Spleen (tissue), 7 donors: ENCODE results near the gene CYP24A1.

ENCODE experiments used
- POLR2A ChIP-seq, 3 donors: fragments of 450-650 bp; IDR thresholded peaks; one replicate each; pipeline ENCODE4 v1.5.1; 2017; ENCODE audit warnings: antibody characterized with exemption in 3 of 3, mild to moderate bottlenecking in 1 of 3
- POLR2AphosphoS5 ChIP-seq, 3 donors: sonication (generic); formaldehyde crosslinking; IDR thresholded peaks; one replicate each; pipeline ENCODE4 v1.5.1; 2017; ENCODE audit warnings: antibody characterized with exemption in 3 of 3
- TF ChIP-seq, protein P1 (sequence below), 11 experiments: fragments of 200-600 bp in 7 of 11; fragments of 450-650 bp in 4 of 11; sonication (generic) in 4 of 11; IDR thresholded peaks in 8 of 11; conservative IDR thresholded peaks in 3 of 11; 1 replicate in 7 of 11; 2 replicates in 4 of 11; pipeline versions ENCODE4 v1.4.0 to v1.8.0; 2016 to 2021; ENCODE audit warnings: antibody characterized with exemption in 11 of 11, inconsistent platforms in 4 of 11, mild to moderate bottlenecking in 1 of 11
- donor health status: DM: no; HTN: no; CAD: no; lungs with moderate emphysema.
- donor health status: DM: no; HTN: no; CAD: no.
- donor health status: DM: no; HTN: no; CAD: no.

DNA sequence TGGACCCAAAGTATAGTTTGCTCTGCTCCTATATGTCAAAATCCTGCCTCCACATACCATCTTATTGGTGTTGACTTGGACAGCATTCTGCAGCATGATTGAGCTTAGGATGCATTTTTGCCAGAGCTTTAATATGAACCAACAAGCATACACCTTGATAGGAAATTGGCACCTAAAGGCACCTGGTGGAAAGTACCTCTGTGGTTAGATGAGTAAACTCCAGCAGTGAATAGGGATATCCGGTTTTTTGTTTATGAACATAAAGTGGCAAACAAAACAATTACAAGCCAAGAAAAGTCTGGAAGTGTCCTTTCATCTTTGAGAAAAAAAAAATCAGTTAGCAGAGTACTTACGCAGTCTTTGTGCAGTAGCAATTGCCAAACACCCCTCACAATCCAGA lies 6.2 kb upstream of the CYP24A1 start:
- TF ChIP-seq, protein P1, sequence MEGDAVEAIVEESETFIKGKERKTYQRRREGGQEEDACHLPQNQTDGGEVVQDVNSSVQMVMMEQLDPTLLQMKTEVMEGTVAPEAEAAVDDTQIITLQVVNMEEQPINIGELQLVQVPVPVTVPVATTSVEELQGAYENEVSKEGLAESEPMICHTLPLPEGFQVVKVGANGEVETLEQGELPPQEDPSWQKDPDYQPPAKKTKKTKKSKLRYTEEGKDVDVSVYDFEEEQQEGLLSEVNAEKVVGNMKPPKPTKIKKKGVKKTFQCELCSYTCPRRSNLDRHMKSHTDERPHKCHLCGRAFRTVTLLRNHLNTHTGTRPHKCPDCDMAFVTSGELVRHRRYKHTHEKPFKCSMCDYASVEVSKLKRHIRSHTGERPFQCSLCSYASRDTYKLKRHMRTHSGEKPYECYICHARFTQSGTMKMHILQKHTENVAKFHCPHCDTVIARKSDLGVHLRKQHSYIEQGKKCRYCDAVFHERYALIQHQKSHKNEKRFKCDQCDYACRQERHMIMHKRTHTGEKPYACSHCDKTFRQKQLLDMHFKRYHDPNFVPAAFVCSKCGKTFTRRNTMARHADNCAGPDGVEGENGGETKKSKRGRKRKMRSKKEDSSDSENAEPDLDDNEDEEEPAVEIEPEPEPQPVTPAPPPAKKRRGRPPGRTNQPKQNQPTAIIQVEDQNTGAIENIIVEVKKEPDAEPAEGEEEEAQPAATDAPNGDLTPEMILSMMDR (IDR thresholded peaks at IDR 0.05 in 8 of 11, conservative IDR thresholded peaks at IDR 0.05 in 3 of 11) = no peak
- TF ChIP-seq POLR2A (IDR thresholded peaks at IDR 0.05) (no peak), POLR2AphosphoS5 (IDR thresholded peaks at IDR 0.05) (no peak)
